HG03558 (cell line): ENCODE results near the gene ZNF148.

Experiments
- ATAC-seq: cut with Tn5 transposase; IDR thresholded peaks from one replicate; pipeline ENCODE4 v1.9.1; 2021; ENCODE audit warnings: moderate number of reproducible peaks; ENCODE audit not compliant: unreplicated experiment; ENCODE audit errors: extremely low read depth

The ZNF148 gene

DNA sequence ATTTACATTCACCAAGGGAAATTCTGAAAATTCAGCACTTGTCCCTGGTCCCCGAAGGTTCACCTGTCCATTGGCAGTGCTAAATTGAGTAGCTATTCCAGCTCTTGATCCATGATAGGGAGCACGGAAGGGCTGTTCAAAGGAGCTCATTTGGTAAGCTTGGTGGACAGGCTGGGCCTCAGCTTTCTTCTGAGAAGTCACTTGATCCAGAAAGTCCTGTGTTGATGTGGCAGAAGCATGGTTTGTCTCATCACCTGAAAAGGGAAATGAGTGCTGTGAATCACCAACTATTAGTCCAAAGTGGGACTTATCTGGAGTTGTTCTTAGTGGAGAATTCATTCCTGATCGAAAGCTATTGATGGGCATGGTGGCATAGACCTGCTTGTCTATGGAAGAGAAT is 142.7 kb downstream of the ZNF148 start:
- no peak for ATAC-seq

DNA sequence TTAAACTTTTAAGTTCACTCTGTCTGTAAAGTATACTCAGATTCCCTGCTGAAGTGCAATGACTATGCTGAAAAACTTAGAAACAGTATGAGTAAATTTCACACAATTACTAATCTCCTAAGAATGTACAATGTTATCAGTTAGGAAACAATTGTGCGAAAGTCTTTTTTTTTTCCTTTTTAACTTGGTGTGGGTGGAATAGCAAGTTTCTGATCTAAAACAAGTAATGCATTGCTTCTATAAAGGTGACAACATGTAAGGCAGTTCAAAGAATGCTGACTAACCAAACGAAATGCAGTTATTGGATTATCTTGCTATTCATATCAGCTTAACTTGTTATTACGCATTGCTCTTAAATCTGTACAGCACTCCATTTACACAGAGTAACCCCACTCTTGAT is 143.2 kb downstream of the ZNF148 start:
- ATAC-seq = no peak

DNA sequence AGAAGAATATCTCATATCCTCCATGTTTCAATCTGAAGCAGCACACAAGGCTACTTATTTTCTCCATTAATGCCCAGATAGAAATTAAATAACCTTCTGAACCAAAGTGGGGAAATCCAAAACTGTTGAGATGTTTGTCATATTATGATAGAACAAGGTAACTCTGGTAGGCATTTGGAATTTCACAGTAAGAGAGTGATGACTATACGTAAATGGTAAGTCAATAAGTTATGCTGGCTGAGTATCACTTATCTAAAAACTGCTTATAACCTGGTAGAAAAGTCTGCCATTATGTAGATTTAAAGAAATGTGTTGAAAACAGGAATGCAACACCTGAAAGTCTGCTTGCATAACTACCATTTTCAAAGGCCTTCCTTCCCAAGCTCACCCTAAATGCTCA is 145.4 kb downstream of the ZNF148 start:
- no peak for ATAC-seq

DNA sequence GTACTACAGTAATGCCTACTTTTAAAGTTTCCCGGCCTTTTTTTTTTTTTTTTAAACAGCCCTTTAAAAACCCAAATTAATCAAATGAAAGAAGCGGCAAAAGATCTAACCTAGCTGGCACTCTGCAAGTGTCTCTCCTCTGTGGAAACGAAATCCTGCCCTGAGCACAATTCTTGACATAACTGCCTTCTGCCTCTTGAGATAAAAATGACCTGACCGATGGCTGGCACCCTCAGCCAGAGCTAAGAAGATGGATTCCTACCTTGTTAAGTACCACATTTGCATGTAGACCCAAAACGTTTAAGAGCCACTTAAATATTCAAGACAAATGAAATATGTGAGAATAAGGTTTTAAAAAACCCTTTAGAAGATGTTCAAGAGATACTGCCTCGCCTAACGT is 146.0 kb downstream of the ZNF148 start:
- ATAC-seq = no peak

DNA sequence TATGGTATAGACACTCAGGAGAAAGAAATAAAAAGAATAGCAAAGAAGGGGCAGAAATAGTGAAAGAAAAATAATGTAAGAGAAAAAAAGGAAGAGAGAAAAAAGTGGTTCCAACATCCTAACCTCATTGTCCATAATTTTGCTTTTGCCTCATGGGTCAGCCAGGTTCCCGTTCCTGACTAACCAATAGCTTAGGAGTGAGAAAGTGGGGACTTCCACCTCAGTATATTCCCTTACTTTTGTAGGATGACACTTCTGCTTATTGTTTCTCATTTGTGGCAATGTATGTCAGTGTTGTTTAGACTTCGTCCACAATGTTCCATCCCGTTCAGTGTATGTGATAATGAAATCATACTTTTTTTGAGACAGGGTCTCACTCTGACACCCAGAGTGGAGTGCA is 153.3 kb downstream of the ZNF148 start:
- no peak for ATAC-seq

DNA sequence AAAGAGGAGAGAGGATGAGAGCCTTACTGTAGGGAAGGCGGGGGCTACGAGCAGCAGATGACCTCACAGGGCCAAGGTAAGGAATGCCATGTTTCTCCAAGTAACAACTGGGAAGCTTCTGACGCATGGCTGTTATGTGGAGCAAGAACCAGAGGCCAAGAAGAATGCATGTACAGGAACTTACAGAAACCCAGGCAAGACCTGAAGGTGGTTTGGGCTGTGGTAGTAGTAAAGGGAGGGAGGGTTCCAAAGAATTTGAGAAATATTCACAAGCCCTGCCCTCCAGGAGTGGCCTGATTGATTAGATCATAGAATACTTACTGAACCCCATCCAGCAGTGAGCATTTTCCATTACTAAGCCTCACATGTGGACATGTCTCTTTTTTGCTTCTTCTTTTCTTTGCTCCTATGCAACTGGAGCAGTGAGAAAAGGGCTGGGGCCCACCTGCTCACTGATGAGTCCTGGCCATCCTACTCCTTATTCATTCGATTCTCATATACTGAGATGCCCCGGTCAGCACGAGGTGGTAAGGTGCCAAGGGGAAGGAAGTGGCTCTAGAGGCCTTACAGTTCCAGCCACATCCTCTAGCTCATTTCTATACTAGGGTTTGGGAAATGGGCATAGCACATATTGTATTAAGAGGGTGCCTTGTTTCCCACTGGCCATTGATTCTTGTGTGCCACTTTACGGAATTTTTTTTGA is 154.2 kb downstream of the ZNF148 start:
- no peak for ATAC-seq

DNA sequence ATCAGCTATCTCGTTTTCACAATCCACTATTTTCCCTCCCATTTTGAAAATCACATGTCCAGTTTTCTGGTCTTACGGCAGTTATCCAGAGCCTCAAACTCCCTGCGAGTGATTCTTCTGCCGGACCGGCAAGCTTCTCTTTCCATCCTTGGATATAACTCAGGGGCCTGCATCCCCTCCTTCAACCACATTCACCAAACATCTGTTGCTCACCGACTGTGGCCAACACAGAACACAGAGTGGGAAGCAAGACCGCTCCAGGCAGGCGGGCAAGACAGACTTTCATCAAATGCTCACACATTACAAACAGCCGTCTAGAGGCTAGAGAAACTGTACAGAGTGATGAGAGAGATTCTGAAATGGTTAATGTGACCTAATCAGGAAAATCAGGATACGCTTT is 154.9 kb downstream of the ZNF148 start:
- ATAC-seq = no peak

DNA sequence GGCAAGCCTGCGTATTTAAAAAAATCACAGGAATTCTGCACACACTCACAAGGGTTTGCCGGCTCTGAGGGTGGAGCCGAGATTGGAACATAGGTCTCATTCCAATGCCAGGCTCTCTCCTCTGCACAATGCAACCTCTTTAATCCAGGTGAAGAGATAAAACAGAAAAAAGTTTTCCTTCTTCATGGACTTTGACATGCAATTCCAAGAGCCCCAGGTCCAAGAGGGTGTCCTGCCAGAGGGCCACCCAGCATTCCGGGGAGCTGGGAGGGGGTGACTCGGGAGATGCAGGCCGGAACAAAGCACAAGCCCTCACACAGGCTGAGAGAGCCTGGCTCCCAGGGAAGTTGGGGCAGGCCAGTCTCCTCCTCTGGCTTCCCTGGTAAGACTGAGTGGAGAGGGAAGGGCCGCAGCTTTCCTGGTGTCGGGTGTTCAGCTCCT is 155.8 kb downstream of the ZNF148 start:
- no peak for ATAC-seq

DNA sequence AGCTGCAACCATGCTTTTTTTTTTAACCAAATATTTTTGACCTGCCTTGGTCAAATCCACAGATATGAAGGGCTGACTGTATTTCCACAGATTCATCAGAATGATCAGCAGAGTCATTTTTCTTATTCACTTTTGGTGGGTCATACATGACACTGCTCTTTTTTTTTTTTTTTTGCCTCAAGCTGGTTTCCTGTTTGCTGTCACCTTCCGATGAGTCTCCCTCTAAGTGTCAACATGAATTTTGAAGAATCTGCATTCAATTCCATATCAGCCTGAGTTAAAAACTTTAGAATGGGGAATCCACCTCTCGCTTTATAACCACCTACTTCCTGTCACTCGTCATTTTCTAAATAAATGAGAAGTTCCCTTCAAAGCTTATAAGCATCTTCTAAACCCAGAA is 160.4 kb downstream of the ZNF148 start:
- no peak for ATAC-seq

DNA sequence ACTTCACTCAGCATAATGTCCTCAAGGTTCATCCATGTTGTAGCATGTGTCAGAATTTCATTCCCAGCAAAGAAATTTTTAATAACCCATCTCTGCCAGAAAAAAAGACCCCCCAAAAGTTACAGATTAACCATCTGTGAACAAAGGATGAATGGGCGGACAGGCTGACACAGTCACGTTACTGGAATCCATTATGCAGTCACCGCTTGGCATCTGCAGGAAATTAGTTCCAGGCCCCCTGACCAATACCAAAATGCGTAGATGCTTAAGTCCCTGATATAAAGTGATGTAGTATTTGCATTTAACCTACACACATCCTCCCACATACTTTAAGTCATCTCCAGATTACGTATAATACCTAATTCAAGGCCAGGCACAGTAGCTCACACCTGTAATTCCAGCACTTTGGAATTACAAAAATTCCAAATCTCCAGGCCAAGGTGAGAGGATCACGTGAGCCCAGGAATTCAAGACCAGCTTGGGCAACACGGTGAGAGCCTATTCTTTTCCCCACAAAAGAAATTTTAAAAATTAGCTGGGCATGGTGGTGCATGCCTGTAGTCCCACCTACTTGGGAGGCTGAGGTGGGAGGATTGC is 161.1 kb downstream of the ZNF148 start:
- no peak for ATAC-seq

DNA sequence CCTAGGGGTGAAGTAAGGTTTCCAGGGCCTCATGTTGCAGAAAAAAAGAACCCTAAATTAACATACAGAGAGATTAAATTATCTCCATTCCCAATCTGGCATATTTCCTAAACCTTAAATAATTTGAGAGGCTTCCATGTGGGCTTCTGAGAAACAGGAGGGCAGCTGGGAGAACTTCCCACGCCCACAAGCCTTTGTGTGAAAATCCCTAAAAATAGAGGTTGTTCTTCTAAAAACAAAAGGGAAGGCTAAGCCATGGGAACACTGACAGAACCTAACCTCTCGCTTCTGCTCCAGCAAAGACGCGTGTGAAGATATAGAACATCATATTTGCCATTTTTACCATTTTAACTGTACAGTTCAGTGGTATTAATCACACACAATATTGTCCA is 161.8 kb downstream of the ZNF148 start:
- ATAC-seq = no peak

DNA sequence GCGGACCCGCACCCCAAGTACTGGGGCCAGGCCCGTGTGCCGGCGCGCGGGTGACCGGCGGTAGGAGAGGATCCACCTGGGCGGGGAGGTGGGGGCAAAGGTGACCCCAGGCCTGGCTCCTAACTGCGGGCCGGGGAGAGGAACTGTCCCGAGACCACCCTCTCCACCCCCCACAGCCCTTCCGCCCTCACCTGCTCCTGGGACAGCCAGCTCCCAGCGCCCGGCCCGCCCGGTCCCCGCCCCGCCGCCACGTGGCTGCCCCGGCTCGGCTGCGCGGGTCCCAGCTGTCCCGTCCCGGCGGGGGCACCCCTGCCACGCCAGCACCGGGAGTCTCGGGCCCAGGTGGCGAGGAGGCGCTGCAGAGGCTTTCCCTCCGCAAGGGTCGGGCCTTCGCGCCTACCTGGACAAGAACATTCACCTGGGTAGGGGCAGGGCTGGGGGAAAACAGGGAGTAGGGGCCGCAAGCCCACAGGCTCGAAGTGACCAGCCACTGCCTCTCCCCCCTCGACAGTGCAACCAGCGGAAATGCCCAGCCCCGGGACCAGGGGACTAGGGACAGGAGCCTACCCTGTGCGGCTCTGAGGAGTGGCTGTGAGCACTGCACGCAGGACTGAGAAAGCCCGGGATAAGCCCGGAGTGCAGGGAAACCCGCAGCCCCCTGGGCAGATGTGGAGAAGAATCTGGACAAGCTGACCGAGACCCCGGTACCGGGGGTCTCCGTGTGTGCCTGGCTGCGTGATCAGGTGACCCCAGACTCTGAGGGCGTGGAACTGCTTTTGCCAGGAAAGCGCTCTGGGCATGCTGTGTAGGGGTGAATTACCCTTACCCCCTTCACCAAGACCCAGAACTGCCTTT is 162.4 kb downstream of the ZNF148 start, which contains the start of gene SLC12A8:
Gene SLC12A8 (minus strand): TSS at position 240 of the 855 bp plus-strand sequence. CDS start 1,399 bp downstream, outside the sequence.
- ATAC-seq = no peak

DNA sequence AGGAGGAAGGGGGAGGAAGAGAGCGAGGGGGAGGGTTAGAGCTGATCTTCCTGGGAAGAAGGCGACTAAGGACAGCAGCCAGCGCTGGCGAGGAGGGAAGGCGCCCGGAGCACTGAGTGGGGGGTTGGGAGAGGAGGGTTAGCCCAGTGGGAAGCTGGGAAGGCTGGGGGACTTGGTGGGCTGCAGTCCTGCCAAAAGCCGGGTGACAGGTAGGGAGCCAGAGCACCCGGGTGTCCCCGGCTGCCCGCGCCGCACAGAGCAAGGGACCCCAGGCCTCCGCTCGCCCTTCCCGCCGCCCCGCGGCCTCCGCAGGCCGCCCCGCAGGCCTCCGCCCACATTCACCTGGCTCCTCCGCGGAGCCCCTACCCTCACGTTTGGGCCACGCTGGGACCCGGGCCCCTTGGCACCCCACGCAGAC is 163.0 kb downstream of the ZNF148 start:
- ATAC-seq = no peak

DNA sequence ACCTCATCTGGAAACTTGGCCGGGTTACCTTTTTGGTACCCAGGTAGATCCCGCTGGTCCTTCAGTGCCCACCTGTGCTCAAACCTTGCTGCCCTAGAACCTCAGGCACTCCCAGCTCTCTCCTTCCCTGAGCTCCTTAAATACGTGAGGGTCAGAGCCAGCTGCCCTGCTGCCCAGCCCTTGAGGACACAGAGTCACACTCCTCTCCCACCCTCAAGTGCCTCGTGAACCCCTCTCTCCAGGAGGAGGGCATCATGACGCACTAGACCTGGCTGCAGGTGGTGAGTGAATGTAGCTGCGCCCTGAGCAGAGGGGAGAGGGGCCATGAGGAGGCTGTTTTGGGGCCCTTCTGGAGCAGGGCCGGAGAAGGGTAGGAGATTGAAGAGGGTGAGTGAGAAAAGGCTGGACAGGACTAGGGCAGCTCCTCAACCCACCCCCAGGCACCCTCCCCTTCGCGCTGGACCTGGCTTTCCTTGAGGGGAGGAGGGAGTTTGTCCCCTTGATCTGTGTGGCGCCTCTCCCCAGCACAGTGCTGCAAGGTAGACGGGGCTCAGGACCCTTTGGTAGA is 163.5 kb downstream of the ZNF148 start:
- ATAC-seq = no peak

DNA sequence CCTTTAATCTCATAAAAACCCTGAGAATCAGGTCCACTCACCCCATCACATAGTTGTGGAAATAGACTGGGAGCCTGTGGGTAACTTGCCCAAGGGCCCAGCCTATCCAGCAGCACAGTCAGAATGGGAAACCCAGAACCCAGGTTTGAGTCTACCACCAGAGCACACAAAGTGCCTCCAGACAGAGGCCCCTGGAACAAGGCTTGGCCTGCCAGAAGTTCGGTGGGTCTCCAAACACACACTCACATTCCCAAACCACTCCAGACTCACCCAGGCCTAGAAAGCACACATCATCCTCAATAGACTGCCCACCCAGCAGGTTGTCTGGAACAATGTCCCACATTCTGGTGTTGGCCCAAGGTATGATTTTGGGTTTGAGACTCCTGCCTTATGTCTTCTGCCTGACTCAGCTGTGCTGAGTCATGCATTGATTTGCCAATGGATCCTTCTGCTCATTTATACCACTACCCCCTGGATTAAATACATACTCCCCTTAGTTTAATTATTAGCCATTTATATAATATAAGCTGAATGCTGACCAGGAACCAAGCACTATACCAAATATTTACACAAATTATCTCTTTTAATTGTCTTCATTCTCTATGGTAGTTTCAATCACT is 167.1 kb downstream of the ZNF148 start:
- no peak for ATAC-seq

DNA sequence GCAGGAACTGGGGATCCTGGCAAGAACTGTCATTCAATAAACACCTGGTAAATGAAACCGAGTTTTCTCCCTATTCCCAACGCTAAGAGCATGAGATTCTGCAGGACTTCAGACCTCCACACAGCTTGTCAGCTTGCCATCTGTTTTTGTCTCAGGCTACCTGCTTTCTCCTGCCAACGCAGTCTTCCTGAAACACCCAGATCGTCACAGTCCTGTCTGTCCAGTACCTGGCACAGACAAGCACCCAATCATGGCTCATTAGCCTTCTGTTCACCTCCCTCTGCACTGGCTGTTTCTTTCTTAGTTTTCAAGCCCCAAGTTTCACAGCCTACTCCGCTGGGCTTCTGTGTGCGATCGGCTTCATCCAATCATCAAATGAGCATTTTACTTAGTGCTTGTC is 167.6 kb downstream of the ZNF148 start:
- ATAC-seq = no peak

DNA sequence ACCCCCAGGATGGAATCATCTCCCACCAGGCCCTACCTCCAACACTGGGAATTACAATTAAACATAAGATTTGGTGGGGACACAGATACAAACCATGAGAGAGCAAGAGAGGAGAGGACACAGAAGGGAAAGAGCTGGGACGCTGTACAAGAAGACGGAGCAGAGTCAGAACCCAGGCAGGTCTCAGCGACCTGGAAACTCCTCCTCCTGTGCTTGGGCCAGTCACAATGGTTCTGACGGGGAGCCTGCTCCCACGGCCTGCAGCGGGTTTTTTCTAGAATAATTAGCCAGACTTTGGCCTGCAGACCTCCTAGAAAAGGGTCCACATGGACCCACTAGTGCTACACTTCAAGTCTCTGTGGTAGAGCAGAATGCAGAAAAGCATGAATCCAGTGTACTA is 168.2 kb downstream of the ZNF148 start:
- ATAC-seq = no peak

DNA sequence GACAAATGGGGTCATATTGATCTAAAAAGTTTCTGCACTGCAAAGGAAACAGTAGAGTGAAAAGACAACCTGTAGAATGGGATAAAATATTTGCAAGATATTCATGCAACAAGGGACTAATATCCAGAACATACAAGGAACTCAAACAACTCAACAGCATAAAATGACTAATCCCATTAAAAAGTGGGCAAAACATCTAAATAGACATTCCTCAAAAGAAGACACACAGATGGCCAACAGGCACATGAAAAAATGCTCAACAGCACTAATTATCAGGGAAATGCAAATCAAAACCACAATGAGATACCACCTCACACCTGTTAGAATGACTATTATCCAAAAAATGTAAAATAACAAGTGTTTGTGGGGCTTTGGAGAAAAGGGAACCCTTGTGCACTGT is 171.4 kb downstream of the ZNF148 start:
- no peak for ATAC-seq

DNA sequence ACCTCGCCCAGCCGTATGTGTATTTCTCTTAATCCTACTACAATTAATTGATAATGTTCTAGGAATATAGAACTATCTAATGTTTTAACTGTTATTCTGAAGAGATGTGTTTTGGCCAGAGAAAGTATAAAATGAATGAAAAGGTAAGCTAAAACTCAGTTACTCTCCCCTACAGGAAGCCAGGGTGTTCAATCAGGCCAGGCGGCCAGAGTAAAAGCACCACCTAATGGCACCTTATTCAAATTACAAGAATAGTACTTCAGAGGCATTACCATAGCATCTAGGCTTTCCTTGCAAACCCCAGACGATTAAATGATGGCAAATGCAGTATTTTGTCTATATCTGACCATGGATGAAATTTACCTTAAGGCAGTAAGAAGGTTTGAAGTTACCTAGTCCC is 172.9 kb downstream of the ZNF148 start:
- no peak for ATAC-seq

DNA sequence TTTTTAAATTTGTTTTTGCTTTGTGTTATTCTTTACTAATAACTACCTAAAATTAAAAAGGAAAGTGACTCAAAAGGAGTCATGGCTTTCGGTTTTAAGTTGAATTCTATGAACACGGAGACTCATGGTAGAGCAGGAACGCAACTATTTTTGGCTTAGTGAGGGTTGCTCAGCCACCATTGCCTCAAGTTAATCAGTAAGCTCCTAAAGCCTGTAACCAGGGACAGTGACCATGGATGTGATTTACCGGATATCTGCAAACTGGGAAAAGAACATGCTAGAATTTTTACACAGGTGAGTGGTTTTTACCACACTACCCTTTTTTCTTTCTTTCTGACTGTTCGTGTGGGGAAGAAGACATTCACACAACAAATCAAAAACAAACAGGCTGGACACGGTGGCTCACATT is 174.4 kb downstream of the ZNF148 start:
- no peak for ATAC-seq
